Motor neuron (in vitro differentiated cells): ENCODE measurements around the gene MAD1L1. TPM values are rescaled to one million over a fixed set of nuclear protein-coding genes. Genes with fewer than 3 reads are reported as not detected.

Experiments used
- ATAC-seq, 8 experiments: fragments of 200-7000 bp; cut with Tn5 transposase; replicated peaks in 6 of 8; 2 replicates each; pipeline ENCODE4 v1.8.0; 2021; ENCODE audit warnings: mild to moderate bottlenecking in 8 of 8, moderate library complexity in 8 of 8
- H3K27ac ChIP-seq, 2 donors: fragments of 250-450 bp; sonication (Bioruptor Pico); 2 replicates each; pipeline ENCODE4 v1.9.0; 2021; ENCODE audit warnings: antibody characterized with exemption in 2 of 2, mild to moderate bottlenecking in 2 of 2, moderate library complexity in 1 of 2
- H3K4me1 ChIP-seq, 2 donors: fragments of 250-450 bp; sonication (Bioruptor Pico); replicated peaks in 1 of 2; 2 replicates each; pipeline ENCODE4 v1.6.1; 2021; ENCODE audit warnings: antibody characterized with exemption in 2 of 2, mild to moderate bottlenecking in 2 of 2, moderate library complexity in 1 of 2
- H3K4me3 ChIP-seq, 5 donors: fragments of 250-450 bp; sonication (Bioruptor Pico); 2 replicates each; pipeline ENCODE4 v1.9.0; 2021; ENCODE audit warnings: antibody characterized with exemption in 5 of 5, mild to moderate bottlenecking in 5 of 5, moderate library complexity in 4 of 5
- WGBS, 10 experiments: fragments of 450-650 bp; shearing (Covaris generic); methylation state at CpG; one replicate each; pipeline ENCODE4 v1.0.0; 2022; 5-methylcytosine and 5-hydroxymethylcytosine counted together
- in situ Hi-C, 9 experiments: fragments of 400-800 bp; cut with MboI; loops; one replicate each; pipeline ENCODE4 v1.15.0; 2021; ENCODE audit warnings: low sequenced_read_pairs in 9 of 9, low pct_unique_long_range_greater_than_20kb in 2 of 9; ENCODE audit not compliant: unreplicated experiment in 9 of 9
- total RNA-seq, 8 experiments: library from RNA; unstranded; fragments of 300-600 nt; gene quantifications; 2 replicates each; pipeline versions ENCODE4 v1.2.3 to v1.2.4, GENCODE V29; 2022

The MAD1L1 gene
- total RNA-seq, 8 experiments from 2014 or later = 24.0 to 68.8 (median 32.4) TPM

DNA sequence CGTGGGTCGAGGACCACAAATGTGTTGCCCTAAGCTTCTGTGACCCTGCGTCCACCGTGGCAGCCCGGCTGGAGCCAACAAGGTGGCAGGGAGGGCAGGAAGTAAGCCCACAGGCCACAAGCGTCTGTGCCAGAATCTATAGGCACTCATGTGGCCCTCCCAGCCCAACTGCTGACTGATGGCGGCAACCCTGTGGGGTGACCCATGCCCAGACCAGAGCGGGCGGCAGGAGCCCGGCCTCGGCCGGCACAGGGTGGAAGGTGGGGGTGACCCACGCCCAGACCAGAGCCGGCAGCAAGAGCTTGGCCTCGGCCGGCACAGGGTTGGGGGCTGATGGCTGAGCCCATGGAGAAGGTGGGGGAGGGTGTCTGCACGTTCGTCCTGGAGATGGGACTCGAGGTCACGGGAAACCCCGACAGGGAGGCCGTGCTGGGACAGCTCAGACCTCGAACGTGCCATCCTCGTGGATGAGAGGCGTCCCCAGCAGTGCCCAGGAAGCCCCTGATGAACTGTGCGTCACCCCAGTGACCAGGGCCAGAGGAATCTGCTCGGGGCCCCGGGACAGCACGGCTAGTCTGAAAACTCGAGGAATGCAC, 381.7 kb downstream of the MAD1L1 start:
- ATAC-seq = no peak
- Histone ChIP-seq H3K27ac (no peak overlapping the region), H3K4me1 (peaks cover 85 to 91% of the 10 kb centered on the region in 2 donors), H3K4me3 (no peak overlapping the region)
- in situ Hi-C loops = no loop called here
- WGBS, 10 experiments = 81 to 100% (median 90%) methylated on average over 1 to 8 of the region's 31 CpGs; no CpG with 5 or more reads in 7 of the 10 experiments

DNA sequence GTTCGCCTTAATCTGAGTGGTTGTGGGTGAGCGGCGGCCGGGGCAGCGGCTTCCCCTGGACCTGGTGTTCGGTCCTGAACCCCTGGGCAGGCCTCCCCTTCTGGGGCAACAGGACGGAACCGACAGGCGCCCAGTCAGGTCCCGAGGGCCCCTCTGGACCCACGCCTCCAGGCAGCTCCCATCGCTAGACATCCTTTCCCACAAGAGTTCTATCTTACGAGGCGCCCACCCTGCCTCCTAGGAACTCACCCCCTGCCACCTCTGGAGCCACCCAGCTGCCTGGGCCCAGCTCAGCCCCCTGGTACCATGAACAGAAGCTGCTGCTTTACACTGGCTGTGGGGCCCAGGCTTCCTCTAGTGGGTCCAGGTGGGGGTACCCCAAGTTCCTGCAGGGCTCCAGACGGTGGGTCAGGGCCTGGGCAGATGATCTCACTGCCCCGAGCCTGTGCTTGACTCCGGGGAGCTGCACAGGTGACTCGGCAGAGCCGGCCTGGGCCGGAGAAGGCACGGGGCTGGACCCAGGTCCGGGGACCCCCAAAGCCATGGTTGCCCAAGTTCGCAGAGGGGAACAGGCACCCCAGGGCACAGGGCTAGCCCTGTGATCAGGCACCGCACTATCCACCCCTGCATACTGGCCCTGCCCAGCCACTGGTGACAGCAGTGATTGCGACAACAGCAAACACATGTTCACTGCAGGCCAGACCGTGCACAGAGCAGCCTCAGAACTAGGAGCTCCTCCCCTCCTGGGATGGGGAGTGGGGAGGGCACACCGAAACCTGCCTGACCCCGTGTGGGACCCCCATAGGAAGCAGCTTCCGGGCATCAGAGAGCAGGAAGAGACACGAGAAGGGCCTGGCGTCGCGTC, 382.4 kb downstream of the MAD1L1 start:
- H3K4me1 ChIP-seq = peaks cover 85 to 91% of the 10 kb centered on the region in 2 donors

DNA sequence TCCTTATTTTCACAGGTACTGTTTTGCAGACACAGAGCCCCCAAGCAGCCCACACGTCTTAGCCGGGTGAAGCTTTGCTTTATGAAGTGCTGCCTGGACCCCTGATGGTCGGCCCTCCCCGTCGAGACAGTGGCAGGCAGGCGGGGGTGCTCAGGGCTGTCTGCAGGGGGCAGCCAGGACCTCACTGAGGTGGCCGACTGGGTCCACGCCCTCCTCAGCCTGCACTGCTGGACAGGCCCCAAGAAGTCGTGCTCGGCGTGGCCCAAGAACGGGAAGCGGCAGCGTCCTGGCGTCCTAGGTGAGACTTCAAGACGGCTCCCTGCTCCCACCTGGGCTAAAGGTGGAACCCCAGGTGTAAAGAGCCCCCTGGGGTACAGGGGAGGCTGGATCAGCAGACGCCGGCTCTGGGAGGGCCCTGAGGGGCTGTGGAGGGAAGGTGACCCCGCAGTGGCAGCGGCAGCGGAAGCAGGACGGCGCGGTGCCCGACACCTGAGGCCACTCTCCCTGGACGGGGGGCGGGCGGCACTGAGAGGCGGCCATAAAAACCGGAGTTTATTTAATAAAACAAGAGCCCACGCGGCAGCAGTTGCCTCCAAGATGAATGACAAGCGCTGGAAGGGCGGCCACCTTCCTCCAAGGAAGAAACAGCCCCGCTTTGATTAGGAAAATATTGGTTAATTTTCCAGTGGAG, 383.2 kb downstream of the MAD1L1 start:
- 42 to 100% (median 67%) methylated on average over 1 to 2 of the region's 35 CpGs; no CpG with 5 or more reads in 7 of the 10 experiments for WGBS, 10 experiments

More for the DNA sequence above, 382.4 kb downstream of the MAD1L1 start:
- peak in 2 of 8 experiments; percentile 41 to 69 for ATAC-seq
- in situ Hi-C loops = no loop called here
- H3K27ac ChIP-seq = no peak overlapping the region
- 94 to 100% (median 98%) methylated on average over 1 to 9 of the region's 33 CpGs; no CpG with 5 or more reads in 6 of the 10 experiments for WGBS, 10 experiments
- no peak overlapping the region for H3K4me3 ChIP-seq

DNA sequence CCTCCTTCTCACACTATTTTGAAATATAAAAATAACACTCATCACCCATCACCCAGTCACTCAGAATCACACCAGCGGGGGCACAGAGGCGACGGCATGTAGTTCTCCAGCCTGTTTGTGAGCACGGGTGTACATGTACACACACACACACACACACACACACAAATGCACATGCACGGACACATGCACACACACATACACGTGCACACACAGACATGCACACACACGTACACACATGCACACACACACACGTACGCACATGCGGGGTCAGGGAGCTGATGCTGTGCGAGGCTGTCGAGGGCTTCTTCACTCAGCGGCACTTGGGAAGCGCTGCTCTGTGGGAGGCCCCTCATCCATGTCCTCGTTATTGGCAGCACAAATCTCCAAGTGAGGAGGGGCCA, 383.8 kb downstream of the MAD1L1 start:
- no peak for ATAC-seq
- WGBS, 10 experiments = 80% methylated on average over 1 of the region's 15 CpGs; no CpG with 5 or more reads in 9 of the 10 experiments
- in situ Hi-C loops = no loop called here
- Histone ChIP-seq H3K4me1 (peaks cover 87 to 91% of the 10 kb centered on the region in 2 donors), H3K4me3 (no peak overlapping the region), H3K27ac (no peak overlapping the region)

More for the DNA sequence above, 383.2 kb downstream of the MAD1L1 start:
- Histone ChIP-seq H3K27ac (peak overlapping the region in 1 of 2 donors; percentile 33), H3K4me3 (no peak overlapping the region), H3K4me1 (peaks cover 87 to 91% of the 10 kb centered on the region in 2 donors)
- in situ Hi-C loops = no loop called here
- ATAC-seq = no peak

DNA sequence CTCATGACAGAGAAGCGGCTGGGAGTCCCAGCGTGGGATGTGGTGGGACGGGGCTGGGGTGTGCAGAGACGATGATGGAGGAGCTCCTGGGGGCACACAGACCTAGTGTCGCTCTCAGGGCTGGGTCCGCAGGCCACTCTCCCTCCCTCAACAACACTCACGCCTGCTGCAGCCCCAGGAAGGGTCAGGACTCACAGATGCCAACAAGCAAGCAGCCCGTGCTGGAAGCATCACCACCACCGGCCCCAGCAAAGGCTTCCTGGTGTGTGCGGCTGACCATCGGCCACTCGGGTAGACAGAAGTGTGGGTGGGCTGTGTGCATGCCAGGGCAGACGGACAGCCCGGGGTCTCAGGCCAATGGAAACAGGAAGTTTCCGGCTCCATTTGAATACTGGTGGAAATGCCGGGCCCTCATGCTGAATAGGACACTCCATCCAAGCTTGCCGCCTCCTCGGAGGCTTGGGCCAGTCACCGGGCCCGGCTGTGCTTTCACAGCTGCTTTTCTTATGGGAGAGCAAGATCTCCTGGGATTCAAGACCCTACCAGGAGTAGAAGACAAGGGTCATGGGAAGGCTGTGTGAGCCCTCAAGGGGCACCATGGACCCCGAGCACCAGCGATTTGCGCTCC, 384.6 kb downstream of the MAD1L1 start:
- no peak overlapping the region for H3K27ac ChIP-seq
- no peak for ATAC-seq
- H3K4me3 ChIP-seq = no peak overlapping the region
- in situ Hi-C loops = no loop called here
- H3K4me1 ChIP-seq = peaks cover 87 to 91% of the 10 kb centered on the region in 2 donors
- WGBS, 10 experiments = 79 to 100% (median 96%) methylated on average over 3 to 14 of the region's 23 CpGs; no CpG with 5 or more reads in 6 of the 10 experiments

DNA sequence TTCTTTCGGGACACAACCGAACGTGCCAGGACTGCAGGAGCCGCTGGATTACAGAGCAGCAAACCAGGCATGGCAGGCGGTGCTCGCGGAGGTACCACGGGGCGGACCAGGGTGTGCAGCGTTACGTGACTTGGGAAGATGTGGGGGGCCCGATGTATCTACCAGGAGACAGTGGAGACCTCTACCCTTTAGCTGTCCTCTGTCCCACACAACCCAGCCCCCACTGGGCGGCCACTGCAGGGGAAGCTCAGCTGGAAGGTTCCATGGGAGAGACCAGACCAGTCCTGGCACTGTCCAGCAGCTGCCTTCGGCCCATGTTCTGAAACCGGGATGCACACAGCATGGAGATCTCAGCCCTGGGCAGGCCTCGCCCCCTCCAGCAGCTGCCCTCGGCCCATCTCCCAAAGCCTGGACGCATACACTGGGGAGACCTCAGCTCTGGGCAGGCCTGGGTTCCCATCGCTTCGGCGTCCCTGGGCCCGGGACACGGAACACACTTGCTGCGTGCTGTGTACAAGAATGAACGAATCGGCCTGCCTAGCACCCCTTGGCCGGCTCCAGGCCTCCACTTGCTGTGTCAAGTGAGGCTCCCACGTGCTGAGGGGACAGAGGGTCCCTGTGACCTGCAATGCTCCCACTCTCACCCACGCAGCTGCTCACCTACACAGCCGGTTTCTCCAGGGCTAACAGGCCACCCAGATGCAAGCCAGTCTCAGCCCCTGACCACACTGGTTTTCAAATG, 385.3 kb downstream of the MAD1L1 start:
- H3K4me1 ChIP-seq = peaks cover 87 to 91% of the 10 kb centered on the region in 2 donors
- peak overlapping the region in 1 of 2 donors; percentile 44 for H3K27ac ChIP-seq
- WGBS, 10 experiments = 80 to 100% (median 90%) methylated on average over 1 to 19 of the region's 30 CpGs; no CpG with 5 or more reads in 3 of the 10 experiments
- in situ Hi-C loops = no loop called here
- no peak overlapping the region for H3K4me3 ChIP-seq
- ATAC-seq = no peak

DNA sequence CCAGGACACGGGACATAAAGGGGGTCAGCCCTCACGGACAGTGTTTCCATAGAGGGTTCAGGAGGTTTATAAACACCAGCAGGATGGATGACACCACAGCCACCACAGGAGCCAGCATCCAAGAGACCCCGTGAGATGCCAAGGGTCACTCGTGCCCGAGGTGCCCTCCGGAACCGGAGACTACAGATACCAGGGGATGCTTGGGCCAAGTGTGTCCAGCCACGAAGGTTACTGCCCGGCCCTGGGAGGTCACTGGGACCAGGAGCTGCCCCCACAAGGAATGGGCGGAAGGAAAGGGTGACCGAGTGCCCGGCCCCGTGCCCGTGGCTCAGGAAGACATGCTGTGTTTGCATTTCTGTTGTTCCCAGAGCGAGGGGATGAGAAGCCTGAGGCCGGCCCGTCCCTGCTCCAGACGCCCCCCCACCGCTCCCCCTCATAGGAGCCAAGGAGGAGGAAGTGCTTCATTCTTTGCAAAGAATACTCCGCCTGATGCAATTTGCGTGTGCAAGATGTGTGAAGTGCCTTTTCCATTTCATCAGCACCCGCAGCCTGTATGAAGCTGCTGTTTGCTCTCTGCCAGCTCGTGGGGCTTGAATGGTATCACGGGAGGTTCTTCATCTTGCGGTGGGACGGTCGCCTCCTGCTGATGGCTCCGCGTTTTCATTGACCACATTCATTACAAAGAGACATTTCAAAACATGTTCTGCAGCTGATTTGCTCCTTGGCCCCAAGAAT, 386.2 kb downstream of the MAD1L1 start:
- ATAC-seq = peak in 3 of 8 experiments; percentile 9 to 24 (median 17)
- Histone ChIP-seq H3K4me3 (no peak overlapping the region), H3K27ac (peak overlapping the region; percentile 44 to 57), H3K4me1 (peaks cover 82 to 88% of the 10 kb centered on the region in 2 donors)
- WGBS, 10 experiments = 56 to 92% (median 68%) methylated on average over 1 to 13 of the region's 29 CpGs; no CpG with 5 or more reads in 4 of the 10 experiments
- in situ Hi-C loops = no loop called here

DNA sequence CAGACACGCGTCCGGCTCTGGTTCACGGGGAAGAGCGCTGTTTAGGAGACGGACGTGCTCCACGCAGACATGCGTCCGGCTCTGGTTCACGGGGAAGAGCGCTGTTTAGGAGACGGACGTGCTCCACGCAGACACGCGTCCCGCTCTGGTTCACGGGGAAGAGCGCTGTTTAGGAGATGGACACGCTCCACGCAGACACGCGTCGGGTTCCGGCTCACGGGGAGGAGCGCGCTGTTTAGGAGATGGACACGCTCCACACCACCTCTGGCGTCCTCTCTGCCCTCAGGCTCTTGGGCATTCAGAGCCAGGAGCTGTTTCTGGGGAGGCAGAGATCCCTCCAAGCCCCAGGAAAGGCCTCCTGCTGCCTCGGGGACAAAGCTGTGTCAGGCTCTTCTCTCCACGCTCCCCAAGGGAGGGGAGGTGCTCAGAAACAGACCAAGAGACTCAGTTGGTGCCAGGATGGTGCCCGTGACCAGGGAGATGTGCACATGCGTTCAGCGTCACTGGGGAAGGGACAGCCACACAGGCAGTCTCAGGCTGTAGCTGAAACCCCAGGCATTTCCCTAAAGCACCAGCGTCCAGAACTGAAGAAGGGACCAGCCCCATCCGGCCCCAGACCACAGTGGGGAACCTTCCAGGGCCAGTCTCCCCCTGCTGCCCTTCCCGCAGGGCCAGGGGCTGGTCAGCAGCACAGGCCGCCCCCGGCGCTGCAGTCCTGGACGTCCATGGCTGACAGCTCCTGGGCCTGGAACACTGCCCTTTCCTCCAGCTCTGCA, 387.0 kb downstream of the MAD1L1 start:
- Histone ChIP-seq H3K4me1 (peaks cover 76 to 80% of the 10 kb centered on the region in 2 donors), H3K27ac (peak overlapping the region in 1 of 2 donors; percentile 57), H3K4me3 (no peak overlapping the region)
- no peak for ATAC-seq
- in situ Hi-C loops = no loop called here
- 20 to 100% (median 83%) methylated on average over 1 to 9 of the region's 43 CpGs; no CpG with 5 or more reads in 2 of the 10 experiments for WGBS, 10 experiments

DNA sequence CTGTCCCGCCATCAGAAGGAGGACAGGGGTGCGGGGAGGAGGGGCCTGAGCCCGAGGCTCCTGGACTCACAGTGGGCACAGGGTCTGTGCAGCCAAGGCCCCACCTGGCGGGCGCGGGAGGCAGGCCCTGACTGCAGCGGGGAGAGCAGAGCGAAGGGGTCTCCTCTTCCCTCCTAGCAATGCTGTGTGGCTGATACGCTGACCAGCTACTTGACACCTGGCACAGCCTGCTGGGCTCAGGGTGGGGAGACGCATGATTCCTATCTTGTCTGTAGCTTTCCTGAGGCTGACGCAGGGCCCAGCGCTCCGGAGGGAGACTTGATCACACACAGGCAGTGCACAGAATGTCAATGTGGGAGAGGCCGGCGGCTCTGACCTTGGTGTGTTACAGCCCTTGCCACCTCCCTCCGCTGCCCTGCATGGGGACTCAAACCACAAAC, 387.8 kb downstream of the MAD1L1 start:
- ATAC-seq = peak in 5 of 8 experiments; percentile 11 to 52 (median 22)
- in situ Hi-C loops = no loop called here
- Histone ChIP-seq H3K4me3 (no peak overlapping the region), H3K4me1 (peaks cover 68 to 72% of the 10 kb centered on the region in 2 donors), H3K27ac (peak overlapping the region; percentile 53 to 66)
- 60 to 80% methylated on average over 1 of the region's 16 CpGs; no CpG with 5 or more reads in 8 of the 10 experiments for WGBS, 10 experiments

DNA sequence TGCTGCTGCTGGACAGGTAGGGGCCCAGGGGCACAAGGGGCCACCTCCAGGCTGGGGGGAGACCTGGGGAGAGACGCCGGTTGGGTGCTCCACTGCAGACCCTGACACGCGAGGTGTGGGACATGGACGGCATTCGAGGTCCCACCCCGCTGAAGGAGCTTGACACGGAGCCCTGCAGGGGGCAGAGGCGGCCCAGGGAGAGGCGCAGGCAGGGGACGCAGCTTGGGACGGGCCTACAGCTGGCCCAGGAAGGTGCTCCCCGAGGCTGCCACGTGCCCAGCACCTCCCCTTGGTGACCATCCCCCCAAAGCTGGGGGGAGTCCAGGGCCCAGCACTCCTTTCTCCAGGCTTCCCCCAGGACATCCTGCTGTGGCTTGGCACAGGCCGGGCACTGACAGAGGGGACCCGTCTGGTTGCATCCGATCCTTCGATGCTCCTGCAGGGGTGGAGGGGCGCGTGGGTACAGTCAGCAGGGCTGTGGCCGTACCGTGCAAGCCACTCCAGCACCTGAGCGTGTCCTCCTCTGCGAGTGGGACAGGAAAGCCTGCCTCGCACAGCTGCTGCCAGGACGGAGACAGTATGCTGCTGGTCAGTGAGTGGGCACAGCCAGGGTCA, 388.3 kb downstream of the MAD1L1 start:
- no peak overlapping the region for H3K4me3 ChIP-seq
- peaks cover 63 to 67% of the 10 kb centered on the region in 2 donors for H3K4me1 ChIP-seq
- ATAC-seq = no peak
- H3K27ac ChIP-seq = peak overlapping the region; percentile 53 to 66
- in situ Hi-C loops = no loop called here
- no CpG with 5 or more reads among the region's 26 CpGs for WGBS, 10 experiments
